Activated gamma-delta T cell (primary cell): ENCODE results near the gene NDUFC2.
"Not testable (repeated sequence)": the region's sequence is repeated elsewhere in the genome, so short reads cannot be mapped to it uniquely, and the experiment has no call there.

Experiments used
- DNase-seq: peaks from one replicate; lab custom pipeline; 2025; lab: John Stamatoyannopoulos, UW

Gene NDUFC2

GRCh38 chr11:78080084-78080817 lies 589 bp upstream of the NDUFC2 start:
- DNase-seq: no peak

- no peak for DNase-seq
Observed at GRCh38 chr11:78078218-78079167, 1.2 kb downstream of the NDUFC2 start.

- not testable (repeated sequence) for DNase-seq
Observed at GRCh38 chr11:78077592-78077991, 2.1 kb downstream of the NDUFC2 start.

GRCh38 chr11:78076733-78077403 lies 2.8 kb downstream of the NDUFC2 start:
- no peak for DNase-seq

GRCh38 chr11:78074756-78075155 lies 4.9 kb downstream of the NDUFC2 start:
- no peak for DNase-seq

DNA sequence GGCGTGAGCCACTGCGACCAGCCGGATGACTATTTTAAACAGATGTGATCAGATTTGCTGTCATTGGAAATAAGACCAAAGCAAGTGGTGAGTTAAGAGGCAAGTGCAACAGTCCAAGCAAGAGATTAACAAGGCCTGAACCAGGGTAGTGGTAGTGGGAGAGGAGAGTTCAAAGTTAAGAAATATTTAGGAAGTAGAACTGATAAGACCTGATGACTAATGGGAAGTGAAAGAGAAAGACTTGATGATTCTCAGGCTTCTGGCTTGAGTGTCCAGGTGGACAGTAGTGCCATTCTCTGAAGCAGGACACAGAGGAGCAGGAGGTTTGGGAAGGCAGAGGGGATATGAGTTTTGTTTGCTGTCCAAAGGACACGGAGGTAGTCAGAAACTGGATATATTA lies 7.2 kb downstream of the NDUFC2 start:
- no peak for DNase-seq

DNA sequence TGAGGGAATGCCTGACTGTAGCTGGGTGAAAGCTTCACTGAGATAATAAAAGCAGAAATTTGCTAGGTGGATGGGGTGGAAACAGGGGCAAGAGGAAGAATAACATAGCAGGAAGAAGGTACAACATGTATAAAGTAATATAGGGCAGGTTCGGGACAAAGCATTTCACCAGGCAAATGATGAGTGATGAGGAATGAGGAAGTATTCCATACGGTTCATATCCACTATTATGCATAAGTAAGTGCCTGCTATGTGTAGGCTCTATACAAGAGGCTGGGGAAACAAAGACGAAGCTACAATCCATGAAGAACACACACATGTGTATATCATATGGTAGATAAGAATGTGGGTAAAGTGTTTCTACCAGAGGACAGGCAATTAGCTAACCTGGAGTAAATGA lies 7.9 kb downstream of the NDUFC2 start:
- no peak for DNase-seq

GRCh38 chr11:78070621-78071020 lies 9.0 kb downstream of the NDUFC2 start:
- DNase-seq: no peak

DNA sequence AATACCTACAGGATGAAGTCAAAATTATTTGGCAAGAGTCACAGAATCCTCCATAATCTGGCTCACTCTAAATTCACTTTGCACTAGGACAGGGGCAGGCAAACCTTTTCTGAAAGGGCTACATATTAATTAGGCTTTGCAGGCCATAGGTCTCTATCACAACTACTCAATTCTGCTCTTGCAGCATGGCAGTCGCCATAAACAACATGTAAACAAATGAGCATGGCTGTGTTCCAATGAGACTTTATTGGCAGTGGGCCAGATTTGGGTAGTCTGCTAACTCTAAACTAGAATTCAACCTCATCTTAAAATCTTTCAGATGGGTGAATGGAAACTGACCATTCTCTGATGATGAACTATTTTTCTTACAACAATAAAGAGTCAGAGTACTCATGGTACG lies 10.2 kb downstream of the NDUFC2 start:
- no peak for DNase-seq

GRCh38 chr11:78067704-78068103 lies 12.0 kb downstream of the NDUFC2 start:
- no peak for DNase-seq

GRCh38 chr11:78066471-78066870 lies 13.2 kb downstream of the NDUFC2 start:
- no peak for DNase-seq

- DNase-seq: no peak
Observed at GRCh38 chr11:78065203-78065602, 14.5 kb downstream of the NDUFC2 start.

DNA sequence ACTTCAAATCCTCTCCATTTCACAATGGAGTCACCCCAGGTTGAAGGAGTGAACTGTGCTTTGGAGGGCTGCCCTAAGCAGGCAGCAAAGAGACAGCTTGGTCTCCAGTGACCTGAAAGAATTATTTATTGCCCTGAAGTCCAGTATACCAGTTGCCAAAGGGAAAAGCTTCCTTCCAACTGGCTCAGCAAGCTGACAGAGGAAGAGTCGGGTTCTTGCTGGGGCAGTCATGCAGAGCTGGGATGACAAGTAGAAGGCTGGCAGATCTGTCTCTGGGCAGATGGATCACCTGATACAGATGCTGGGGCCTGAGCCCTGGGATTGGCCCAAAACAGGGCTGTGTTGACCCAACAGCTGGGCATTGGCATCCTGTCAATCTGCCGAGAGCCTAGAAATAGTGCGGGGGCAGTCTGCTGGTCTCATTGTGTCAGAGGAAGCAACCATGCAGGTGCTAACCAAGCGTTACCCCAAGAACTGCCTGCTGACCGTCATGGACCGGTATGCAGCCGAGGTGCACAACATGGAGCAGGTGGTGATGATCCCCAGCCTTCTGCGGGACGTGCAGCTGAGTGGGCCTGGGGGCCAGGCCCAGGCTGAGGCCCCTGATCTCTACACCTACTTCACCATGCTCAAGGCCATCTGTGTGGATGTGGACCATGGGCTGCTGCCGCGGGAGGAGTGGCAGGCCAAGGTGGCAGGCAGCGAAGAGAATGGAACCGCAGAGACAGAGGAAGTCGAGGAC lies 16.1 kb downstream of the NDUFC2 start, which contains the start of gene THRSP:
Gene THRSP (plus strand): TSS at position 422 of the 742 bp plus-strand sequence. CDS start 21 bp downstream, at position 443.
- DNase-seq: no peak

DNA sequence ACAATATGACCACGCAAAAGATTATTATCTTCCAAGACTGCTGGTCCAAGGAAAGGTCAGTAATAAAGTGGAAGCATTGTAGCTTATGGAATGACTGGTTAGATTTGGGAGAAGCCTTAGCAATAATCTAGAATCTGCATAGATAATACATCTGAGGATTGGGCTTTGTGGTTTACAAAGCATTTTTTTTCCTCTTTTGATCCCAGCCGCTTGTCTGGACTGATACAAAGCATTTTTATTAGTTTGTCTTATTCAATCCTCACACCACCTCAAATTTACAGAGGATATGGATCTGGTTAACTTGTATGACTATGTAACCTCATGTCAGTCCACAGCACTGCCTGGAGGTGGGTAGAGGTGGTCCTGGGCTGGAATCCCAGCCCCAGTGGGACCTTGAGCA lies 17.0 kb downstream of the NDUFC2 start:
- DNase-seq: no peak

DNA sequence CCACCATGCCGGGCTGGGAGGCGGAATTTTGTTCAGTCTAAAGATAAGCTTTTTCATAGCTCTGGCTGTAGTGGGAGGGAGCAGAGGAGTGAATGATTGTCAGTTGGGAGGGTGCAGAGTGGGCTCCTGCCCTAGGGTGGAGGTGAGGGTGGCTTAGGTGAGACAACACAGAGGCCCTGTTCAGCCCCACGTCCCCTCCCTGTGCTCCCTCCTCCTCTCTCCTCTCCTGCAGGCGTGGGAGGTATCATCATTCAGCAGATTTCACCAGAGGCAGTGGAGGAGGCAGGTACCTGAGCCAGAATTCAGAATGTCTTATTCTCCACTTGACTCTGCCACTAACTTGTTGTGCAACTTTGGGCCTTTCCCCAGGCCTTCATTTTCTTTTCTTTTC lies 17.7 kb downstream of the NDUFC2 start:
- no peak for DNase-seq

DNA sequence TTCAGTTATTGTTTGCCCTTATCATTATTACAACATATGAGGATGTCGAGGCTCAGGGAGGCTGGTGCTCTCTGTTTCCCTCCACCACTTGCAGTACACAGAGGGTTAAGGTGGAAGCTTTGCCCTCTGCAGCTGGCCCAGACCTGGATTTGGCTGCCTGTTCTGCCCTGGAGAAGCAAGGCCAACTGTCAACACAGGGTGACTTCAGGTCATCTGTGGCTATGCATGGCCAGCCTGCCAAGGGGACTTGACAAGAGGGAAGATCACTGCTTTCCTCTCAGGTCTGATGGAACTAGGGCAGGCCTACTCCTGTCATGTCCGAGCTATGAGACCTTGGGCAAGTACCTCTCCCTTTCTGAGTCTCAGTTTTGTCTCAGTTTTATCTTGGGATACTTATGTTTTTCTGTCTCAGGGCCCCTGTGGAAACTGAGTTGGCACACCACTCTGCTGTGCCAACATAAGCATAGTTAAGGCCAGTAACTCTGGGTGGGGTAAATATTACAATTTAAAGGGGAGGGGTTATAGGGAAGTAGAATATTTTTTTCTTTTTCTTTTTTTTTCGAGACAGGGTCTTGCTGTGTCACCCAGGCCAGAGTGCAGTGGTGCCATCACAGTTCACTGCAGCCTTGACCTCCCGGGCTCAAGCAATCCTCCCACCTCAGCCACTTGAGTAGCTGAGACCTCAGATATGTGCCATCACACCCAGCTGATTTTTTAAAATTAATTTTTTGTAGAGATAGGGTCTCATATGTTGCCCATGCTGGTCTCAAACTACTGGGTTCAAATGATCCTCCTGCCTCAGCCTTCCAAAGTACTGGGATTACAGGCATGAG lies 18.4 kb downstream of the NDUFC2 start:
- DNase-seq: no peak

DNA sequence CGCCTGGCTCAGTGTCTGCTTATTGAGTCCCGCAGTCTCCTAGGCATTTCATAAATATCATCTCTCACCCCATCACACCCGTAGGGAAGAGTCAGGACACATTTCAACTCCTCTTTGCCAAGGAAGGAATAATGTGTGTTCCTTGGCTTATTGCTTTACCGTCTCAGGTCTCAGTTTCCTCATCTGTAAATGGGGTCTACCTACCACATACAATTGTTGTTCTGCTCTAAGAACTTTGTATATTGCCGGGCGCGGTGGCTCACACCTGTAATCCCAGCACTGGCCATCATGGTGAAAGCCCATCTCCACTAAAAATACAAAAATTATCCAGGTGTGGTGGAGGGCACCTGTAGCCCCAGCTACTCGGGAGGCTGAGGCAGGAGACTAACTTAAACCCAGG lies 19.1 kb downstream of the NDUFC2 start:
- DNase-seq: no peak

GRCh38 chr11:78059749-78060328 lies 19.8 kb downstream of the NDUFC2 start:
- not testable (repeated sequence) for DNase-seq

- DNase-seq: no peak
Observed at GRCh38 chr11:78057462-78058055, 22.1 kb downstream of the NDUFC2 start.

DNA sequence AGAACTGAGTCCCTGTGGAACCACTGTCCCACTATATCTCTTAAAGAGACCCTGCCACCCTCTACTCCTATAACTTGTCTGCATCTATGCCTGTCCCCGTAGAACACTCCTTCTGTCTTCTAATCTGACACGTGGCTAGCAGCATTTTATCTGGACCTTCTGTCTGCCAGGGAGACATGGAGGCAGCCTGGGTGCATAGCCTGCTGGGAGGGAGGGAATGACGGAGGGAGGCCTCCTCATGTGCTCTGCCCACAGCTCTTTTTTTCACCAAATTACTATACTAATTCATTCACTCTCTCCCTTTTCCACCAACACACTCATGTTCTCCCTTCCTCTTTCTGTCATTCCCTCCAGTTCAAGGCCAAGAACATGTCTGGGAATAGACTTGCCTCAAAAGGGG lies 23.6 kb downstream of the NDUFC2 start:
- no peak for DNase-seq
